Central memory CD4-positive, alpha-beta T cell (primary cell): ENCODE results near the gene DNAJC1.
"Not testable (repeated sequence)": the region's sequence is repeated elsewhere in the genome, so short reads cannot be mapped to it uniquely, and the experiment has no call there.

Source experiments
- DNase-seq: peaks from one replicate; pipeline ENCODE4 v3.0.0; 2022

The DNAJC1 gene

GRCh38 chr10:21721000-21721665 is 282.4 kb downstream of the DNAJC1 start:
- no peak for DNase-seq

- DNase-seq: no peak
Measured at GRCh38 chr10:21720090-21720489, 283.4 kb downstream of the DNAJC1 start.

- no peak for DNase-seq
Measured at GRCh38 chr10:21719502-21719901, 284.0 kb downstream of the DNAJC1 start.

- not testable (repeated sequence) for DNase-seq
Measured at GRCh38 chr10:21717437-21718054, 286.0 kb downstream of the DNAJC1 start.

GRCh38 chr10:21715531-21716195 is 287.9 kb downstream of the DNAJC1 start:
- no peak for DNase-seq

GRCh38 chr10:21712975-21713374 is 290.6 kb downstream of the DNAJC1 start:
- no peak for DNase-seq

GRCh38 chr10:21707498-21707897 is 296.0 kb downstream of the DNAJC1 start:
- DNase-seq: no peak
